Right ventricle myocardium superior (tissue), 1 donor: ENCODE data around the gene ZNF335. TPM values are rescaled to one million over a fixed set of nuclear protein-coding genes. Genes with fewer than 3 reads are reported as not detected.
"Not testable (repeated sequence)": the region's sequence is repeated elsewhere in the genome, so short reads cannot be mapped to it uniquely, and the experiment has no call there.

Experiments used
- ATAC-seq: fragments of 200-7000 bp; cut with Tn5 transposase; one replicate; pipeline ENCODE4 v1.9.1; 2020; ENCODE audit warnings: mild to moderate bottlenecking; ENCODE audit not compliant: poor library complexity
- DNase-seq: peaks from one replicate; pipeline ENCODE4 v3.0.0-alpha.2; 2020
- intact Hi-C: fragments of 100-400 bp; cut with DNase I; formaldehyde crosslinking; loops from one replicate; pipeline ENCODE4 v1.11.2; 2022
- total RNA-seq: library from RNA; stranded (reverse); fragmentation: NEBNext Ultra II Directional; extraction: Animal tissue kit (Norgen Biotek cat#: 25700); gene quantifications from one replicate; pipeline ENCODE4 v1.2.1, GENCODE V29; 2021
- donor health status: DM: no; HTN: yes; CAD: no; lungs with severe emphysema.

ZNF335 gene
- total RNA-seq, 1 donor from 2014 or later = 7.6 TPM

GRCh38 chr20:46006022-46006705 lies 34.2 kb upstream of the ZNF335 start:
- no peak for ATAC-seq
- intact Hi-C loops = no loop called here
- no peak for DNase-seq

- ATAC-seq (peak; percentile 81), DNase-seq (peak; percentile 52)
- intact Hi-C loops = no loop called here
These were observed 33.0 kb upstream of the ZNF335 start for GRCh38 chr20:46004889-46005473.

- intact Hi-C loops = no loop called here
- DNase-seq (no peak), ATAC-seq (peak; percentile 73)
These were observed 32.2 kb upstream of the ZNF335 start for GRCh38 chr20:46004187-46004586.

GRCh38 chr20:46002008-46002407 lies 30.0 kb upstream of the ZNF335 start:
- no peak for ATAC-seq
- DNase-seq = no peak
- intact Hi-C loops = no loop called here

- DNase-seq (no peak), ATAC-seq (no peak)
- intact Hi-C loops = no loop called here
These were observed 29.5 kb upstream of the ZNF335 start for GRCh38 chr20:46001498-46001897.

GRCh38 chr20:46000262-46000996 lies 28.4 kb upstream of the ZNF335 start:
- no peak for ATAC-seq
- no peak for DNase-seq
- intact Hi-C loops = no loop called here

- no peak for DNase-seq
- intact Hi-C loops = no loop called here
- ATAC-seq = no peak
These were observed 27.7 kb upstream of the ZNF335 start for GRCh38 chr20:45999557-46000261.

- no peak for DNase-seq
- peak; percentile 48 for ATAC-seq
- intact Hi-C loops = no loop called here
These were observed 26.8 kb upstream of the ZNF335 start for GRCh38 chr20:45998761-45999160.

- intact Hi-C loops = no loop called here
- ATAC-seq (peak; percentile 64), DNase-seq (no peak)
These were observed 26.3 kb upstream of the ZNF335 start for GRCh38 chr20:45998337-45998736.

- ATAC-seq (no peak), DNase-seq (no peak)
- intact Hi-C loops = no loop called here
These were observed 25.2 kb upstream of the ZNF335 start for GRCh38 chr20:45997187-45997586.

GRCh38 chr20:45995495-45996097 lies 23.6 kb upstream of the ZNF335 start:
- ATAC-seq, DNase-seq, intact Hi-C loops: not testable (repeated sequence)

- no peak for DNase-seq
- intact Hi-C loops = no loop called here
- ATAC-seq = no peak
These were observed 22.9 kb upstream of the ZNF335 start for GRCh38 chr20:45994761-45995493.

- DNase-seq (peak; percentile 24), ATAC-seq (no peak)
- intact Hi-C loops = no loop called here
These were observed 21.4 kb upstream of the ZNF335 start for GRCh38 chr20:45993197-45993951.

GRCh38 chr20:45991616-45992015 lies 19.6 kb upstream of the ZNF335 start:
- DNase-seq (peak; percentile 5), ATAC-seq (no peak)
- intact Hi-C loops = no loop called here

- DNase-seq = peak; percentile 10
- ATAC-seq, intact Hi-C loops: not testable (repeated sequence)
These were observed 16.8 kb upstream of the ZNF335 start for GRCh38 chr20:45988830-45989229.

- intact Hi-C loops = no loop called here
- peak; percentile 87 for DNase-seq
- peak; percentile 86 for ATAC-seq
These were observed 15.2 kb upstream of the ZNF335 start for GRCh38 chr20:45987108-45987780.

- DNase-seq = peak; percentile 14
These were observed 13.6 kb upstream of the ZNF335 start for GRCh38 chr20:45985573-45985972.

More at GRCh38 chr20:45985573-45985972, 13.6 kb upstream of the ZNF335 start:
- ATAC-seq = no peak
- intact Hi-C loops = no loop called here
